Cardiac atrium fibroblast (primary cell): ENCODE measurements around the gene TMEM41B. TPM values are rescaled to one million over a fixed set of nuclear protein-coding genes. Genes with fewer than 3 reads are reported as not detected.

Source experiments
- total RNA-seq: library from RNA; depleted of rRNA; stranded (reverse); fragments of >200 nt; gene quantifications from 2 replicates; pipeline ENCODE4 v1.2.3, GENCODE V29; 2015

Gene TMEM41B, protein sequence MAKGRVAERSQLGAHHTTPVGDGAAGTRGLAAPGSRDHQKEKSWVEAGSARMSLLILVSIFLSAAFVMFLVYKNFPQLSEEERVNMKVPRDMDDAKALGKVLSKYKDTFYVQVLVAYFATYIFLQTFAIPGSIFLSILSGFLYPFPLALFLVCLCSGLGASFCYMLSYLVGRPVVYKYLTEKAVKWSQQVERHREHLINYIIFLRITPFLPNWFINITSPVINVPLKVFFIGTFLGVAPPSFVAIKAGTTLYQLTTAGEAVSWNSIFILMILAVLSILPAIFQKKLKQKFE
- total RNA-seq, result 31.6 and 32.6 TPM in 2 replicates

DNA sequence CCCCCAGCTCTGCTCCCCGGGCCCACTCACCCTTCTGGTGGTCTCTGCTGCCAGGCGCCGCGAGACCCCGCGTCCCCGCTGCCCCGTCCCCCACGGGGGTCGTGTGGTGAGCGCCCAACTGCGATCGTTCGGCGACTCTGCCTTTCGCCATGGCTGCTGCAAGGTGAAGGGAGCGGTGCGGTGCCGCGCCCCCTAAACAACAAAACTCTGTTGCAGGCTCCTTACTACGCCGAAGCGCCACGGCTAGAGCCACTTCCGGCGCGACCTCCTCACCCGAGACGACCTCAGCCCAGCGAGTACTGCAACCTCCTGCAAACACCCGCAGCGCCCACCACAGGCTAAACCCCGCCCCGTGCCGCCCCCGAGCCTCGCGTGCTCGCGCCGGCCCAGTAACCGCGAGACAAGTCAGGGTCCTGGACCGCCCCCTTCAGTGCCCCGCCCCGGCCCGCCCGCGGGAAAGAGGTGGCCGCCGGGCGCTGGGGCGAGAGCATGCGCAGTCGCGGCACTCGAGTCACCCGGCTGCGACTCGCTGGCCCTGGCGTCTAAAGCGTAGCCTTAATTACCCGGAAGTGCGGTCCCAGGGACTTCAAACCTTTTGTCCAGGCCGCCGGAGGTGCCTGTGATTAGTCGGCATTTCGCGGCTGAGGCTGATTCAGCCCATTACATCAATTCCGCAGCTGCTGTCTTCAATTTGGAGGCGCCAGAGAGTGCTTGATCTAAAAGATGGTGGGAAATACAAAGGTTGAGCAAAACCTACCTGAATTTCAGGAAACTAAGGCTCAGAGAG is at the start of gene TMEM41B:
Gene TMEM41B, minus strand, starts transcription at position 303 of the 787 bp plus-strand sequence. Its CDS starts 152 bp downstream, at position 151.

DNA sequence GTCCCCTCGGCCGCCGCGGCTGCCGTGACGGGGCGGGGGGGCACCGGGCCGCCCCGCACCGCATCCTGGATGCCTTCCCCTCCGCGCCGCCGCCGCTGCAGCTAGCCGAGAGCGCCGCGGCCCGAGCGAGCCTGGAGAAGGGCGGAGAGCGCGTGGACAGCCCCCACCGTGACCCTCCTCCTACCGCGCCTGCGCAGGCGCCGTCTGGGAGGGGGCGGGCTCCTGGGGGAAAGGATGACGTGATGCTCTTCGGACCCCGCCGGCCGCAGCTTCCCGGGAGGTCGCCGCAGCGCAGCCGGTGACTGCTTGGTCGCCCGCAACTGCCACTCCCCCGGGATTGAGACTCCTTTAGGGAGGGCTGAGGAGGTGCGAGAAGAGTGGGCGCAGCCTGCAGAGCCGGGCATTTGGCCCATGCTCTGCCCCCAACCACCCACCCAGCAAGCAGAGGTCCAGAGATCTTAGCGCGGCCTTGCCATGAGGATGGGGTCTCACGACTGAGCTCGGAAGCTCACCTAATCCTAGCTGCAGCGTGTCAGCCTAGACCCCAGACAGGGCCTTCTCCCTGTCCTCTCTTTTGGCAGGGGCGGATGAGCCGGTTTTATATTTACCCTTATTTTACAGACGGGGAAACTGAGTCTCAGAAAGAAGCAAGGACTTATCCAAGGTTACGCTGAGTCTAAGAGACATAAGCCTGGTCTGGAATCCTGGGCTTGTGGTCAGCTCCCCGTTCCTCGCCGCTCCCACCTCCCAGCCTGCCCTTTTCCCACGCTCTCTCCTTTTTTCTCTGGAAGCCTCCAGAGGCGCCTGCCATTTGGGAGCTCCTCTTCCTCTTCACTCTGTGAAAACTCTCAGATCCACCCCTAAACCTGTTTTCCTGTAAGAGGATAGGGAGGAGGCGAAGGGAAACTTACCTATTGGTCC is 48.9 kb downstream of the TMEM41B start, which contains the start of gene DENND5A:
Gene DENND5A, minus strand, starts transcription at position 140 of the 921 bp plus-strand sequence. CDS start 281 bp downstream, outside the sequence.

Other genes with a start within 250 kb of the TMEM41B start
- 9.6 and 13.0 TPM in 2 replicates for gene SCUBE2, start 223.0 kb downstream of the TMEM41B start, total RNA-seq
- 102 and 107 TPM in 2 replicates for gene DENND5A, start 49.2 kb downstream of the TMEM41B start, total RNA-seq
- gene IPO7, start 70.1 kb upstream of the TMEM41B start, total RNA-seq, result 43.5 and 58.5 TPM in 2 replicates
- 6.1 and 9.9 TPM in 2 replicates for gene ZNF143, start 146.4 kb upstream of the TMEM41B start, total RNA-seq